HS-27A (cell line): ENCODE measurements around the gene ARHGAP6.
"Not testable (repeated sequence)": the region's sequence is repeated elsewhere in the genome, so short reads cannot be mapped to it uniquely, and the experiment has no call there.

Experiments
- DNase-seq: peaks from one replicate; pipeline ENCODE4 v3.0.0-alpha.2; 2012; ENCODE audit warnings: low read depth, missing footprints

Gene ARHGAP6

DNA sequence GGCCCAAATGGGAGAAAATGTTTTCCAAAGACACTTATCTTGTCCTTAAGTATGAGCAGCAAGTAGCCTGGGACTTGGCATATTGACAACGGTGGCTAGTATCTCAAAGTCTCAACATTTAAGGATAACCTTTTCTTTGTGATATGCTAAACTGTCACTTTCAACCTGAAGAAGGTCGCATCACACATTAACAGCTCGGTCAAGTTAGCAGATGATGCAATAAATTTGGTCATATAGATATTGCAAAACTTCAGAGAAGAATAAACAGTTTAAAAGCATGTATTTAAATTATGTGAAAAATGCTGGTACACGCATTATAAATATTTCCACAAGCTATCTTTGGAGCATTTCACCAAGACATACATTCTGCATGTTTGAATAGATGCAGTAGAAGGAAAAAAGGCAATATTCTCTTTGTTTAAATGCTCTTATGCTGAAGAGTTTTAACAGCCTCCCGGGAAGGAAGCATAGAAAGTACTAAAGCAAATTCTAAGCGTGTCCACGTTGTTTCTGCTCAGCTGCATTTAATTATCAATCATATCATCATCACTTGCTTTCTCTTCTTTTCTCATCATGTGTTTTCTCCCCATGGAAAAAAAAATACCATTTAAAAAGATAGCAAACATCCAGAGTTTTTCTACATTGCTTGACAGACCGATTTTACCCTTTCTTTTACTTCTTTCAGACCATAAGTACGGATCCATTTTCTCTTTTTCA lies 24.2 kb downstream of the ARHGAP6 start:
- DNase-seq = no peak

DNA sequence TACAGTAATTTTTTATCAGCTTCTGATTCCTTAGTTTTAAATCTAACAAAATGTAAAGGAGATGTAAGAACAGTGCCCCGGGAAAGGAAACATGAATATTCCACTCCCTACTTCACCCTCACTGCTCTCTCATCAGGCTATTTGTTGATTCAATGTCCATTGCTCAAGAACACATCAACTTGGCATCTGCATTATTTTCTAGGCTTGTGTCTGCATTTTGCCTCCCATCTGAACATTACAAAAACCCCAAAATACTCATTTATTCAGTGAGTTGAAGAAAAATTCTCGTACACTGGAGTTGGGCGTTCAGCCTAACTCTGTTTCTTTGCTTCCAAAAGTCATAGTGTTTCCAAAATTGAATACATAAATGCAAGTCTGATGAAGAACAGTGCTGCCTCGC lies 25.6 kb downstream of the ARHGAP6 start:
- DNase-seq = no peak

DNA sequence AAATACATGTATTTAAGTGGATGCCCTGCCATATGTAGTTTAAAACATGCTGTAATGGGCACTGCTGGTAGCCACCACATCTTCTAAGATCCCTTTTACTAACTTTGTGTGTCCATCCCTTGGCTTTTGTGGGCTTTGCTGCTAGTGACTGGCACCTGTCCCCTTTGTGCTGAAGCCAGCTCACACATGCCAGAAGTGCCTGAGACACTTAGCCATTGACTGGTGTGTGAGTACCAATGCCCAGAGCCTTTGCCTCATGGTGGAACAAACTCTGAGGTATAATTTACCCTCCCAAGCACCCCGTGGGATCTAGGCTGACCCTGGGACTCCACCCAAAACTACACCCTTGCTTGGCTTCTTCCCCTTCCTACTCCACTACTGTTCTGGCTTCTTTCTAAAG lies 33.0 kb downstream of the ARHGAP6 start:
- no peak for DNase-seq

DNA sequence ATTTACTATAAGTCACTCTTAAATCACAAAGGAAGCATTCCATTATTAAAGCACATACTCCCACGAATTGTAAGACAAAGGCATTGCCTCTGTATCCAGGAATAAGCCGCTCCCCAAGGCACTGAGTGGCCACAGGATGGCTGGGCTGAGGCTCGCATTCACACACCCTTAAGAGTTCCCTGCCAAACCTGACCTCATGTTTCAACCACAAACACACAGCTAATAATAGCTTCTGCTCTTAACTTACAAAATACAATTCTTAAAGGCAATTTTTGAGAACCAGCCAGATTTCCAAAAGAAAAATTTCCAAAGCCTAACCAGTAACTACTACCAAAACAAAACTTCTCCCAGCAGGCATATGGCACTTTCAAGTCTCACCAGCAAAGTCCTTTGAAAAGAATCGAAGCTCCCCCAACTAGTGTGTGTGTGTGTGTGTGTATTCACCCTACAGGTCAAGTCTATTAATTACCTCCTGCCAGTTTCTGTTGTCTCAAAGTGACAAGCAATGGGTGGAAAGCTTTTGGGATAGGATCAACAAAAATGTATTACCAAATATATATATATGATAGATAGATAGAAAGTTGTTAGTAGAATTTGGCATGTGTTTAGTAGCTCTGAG lies 36.0 kb downstream of the ARHGAP6 start:
- DNase-seq = no peak

DNA sequence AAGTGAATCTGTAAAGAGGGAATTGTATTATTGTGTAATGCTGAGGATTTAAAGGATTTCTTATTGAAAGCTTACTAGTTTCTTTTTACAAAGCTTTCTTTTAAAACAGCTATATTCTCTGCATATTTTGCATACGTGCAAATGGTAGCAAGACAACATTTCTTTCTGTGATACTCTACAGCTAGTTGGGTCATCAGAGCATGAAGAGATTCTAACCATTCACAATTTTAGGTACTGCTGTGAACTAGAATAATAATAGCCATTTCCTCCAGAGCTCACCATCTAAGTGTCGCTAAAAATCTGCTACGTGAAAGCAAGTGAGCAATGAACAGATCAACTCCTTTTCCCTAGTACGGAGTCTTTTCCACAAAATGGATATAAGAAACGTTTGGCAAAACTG lies 37.3 kb downstream of the ARHGAP6 start:
- DNase-seq = no peak

DNA sequence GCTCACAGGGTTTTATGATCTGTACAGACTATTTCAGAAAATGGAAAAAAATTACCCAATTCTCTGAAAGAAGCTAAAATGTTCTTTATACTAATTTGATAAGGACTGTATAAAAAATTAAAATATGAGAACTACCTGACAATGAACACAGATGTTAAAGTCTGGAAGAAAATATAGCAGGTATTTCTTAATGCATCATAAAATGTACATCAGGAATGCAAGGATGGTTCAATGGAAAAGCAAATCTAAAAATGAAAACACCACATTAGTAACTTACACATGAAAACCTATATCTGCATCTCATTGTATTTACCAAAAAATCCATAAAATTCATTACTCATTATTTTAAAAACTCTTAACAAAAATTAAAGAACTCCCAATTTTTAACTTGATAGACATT lies 39.4 kb downstream of the ARHGAP6 start:
- DNase-seq = no peak

DNA sequence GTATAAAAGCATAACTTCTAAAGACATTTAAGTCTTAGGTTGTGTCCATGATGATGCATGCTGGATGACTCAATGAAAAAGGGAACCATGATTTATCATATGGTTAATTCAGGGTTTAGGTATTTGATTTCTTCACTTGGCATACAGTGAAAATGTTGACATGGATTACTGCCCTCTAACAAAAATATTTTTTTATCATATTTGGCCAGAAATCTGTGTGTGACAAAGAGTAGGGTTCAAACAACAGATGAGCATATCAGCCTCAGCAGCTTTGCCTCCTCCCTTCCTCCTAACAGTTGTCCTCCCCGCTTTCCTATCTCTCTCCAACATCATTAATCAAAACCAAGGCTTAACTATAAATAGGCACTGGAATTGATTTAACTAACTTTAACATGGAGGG lies 46.3 kb downstream of the ARHGAP6 start:
- no peak for DNase-seq

DNA sequence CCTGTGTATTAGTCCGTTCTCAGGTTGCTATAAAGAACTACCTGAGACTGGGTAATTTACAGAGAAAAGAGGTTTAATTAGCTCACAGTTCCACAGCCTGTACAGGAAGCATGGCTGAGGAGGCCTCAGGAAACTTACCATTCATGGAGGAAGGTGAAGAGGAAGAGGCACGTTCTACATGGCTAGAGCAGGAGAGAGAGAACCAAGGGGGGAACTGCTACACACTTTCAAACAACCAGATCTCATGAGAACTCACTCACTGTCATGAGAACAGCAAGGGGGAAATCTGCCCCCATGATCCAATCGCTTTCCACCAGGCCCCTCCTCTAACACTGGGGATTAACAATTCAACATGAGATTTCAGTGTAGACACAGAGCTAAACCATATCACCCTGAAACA lies 51.5 kb downstream of the ARHGAP6 start:
- DNase-seq = not testable (repeated sequence)

DNA sequence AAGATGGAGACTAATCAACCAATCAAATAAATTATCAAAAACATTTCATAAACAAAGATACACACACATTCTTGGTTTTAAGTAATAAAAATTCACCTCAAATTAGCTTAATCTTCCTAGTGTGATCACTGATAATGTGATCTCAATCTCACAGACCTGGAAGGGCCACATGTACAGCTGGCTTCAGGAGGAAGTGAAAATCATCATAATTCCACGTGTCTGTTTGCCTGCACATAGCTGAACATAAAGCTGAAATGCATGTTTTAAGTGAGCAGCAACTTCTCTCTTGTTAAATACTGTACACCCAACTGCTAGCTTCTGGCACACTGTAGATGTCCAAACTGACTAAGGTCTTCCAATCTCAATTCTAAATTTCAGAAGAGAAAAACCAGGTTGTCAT lies 53.8 kb downstream of the ARHGAP6 start:
- DNase-seq = no peak

DNA sequence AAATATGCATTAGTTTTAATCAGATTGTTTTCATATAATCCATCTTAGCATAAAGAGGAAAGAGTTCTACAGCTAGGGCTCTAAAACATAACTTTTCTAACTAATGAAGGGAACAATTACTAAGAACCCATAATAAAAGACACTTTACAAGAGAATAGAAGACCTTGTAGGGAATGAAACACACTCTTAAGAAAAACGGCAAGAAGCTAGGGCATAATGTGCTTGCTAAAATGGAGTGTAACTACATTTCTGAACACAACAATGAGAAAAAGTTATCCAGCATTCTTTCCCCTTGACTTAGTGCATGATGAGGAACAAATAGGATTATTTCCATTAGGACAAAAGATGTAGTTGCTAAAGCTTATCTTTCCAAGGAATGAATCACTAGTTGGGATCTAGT lies 54.6 kb downstream of the ARHGAP6 start:
- DNase-seq = no peak

DNA sequence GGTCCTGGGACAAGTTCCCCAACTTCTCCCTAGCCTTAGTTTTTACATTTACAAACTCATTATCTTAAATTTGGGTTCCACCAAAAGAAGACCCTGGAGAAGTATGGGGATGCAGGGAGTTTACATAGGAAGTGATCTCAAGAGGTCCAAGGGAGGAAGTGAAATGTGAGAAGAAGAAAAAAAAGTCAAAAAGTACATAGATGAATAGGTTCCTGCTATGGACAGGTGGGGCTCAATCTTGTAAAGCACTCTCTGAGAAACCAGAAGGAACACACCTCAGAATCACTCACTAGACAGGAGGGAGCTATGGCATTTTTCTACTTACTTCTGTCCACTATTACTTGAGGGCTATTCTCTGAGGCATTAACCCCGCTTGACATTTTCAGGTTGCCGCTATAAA lies 56.6 kb downstream of the ARHGAP6 start:
- no peak for DNase-seq

DNA sequence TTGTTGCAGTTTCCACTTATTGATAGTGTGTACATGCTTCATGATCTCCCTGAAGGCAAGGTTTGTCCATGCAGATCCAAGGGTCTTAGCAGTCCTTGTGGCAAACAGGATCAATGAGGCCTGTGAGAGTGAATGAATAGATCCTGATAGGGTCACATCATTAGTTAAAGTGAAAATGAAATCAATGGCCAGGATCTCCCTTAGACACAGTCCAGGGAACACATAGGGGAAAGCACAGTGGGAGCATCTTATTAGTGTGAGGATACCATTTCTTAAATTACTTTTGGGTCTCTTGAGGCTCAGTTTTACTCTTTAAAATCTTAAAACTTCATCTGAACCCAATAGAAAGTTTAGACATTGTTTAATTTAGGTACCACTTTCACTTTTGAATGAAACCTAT lies 59.3 kb downstream of the ARHGAP6 start:
- no peak for DNase-seq

DNA sequence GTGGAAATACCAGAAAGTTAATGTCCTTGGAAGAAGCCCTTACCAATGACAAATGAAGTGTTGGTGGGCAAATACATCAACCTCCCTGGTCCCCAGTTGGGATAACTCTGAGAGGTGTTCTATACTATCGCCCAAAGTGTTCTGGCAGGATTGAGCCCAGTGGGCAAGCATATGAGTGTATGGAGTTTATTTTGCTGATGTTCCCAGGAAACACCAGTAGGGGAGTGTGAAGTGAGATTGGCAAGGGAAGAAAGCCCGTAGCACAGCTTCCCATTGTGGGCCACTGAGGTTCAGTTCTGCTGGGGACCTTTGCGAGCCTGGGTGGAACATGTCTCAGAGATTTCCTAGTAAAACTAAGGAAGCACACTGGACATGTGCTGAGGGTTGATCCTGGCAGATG lies 65.1 kb downstream of the ARHGAP6 start:
- no peak for DNase-seq

DNA sequence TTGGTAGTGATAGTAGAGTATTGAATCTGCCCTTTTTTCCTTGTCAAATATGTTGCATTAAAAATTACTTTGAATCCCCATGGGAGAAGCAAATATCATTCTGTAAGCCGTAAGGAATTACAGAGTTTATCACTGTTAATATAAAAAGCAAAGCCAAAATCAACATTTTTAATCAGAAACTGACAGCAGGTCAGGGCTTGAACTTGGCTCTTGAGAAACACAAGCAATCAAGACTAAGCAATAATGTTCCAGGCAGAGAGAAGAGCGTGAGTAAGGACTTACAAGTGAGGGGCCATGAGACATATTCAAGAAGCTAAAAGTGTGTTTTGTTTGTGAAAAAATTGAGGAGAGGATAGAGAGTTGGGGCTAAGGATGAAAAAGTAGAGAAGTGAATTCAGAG lies 68.2 kb downstream of the ARHGAP6 start:
- DNase-seq = no peak

DNA sequence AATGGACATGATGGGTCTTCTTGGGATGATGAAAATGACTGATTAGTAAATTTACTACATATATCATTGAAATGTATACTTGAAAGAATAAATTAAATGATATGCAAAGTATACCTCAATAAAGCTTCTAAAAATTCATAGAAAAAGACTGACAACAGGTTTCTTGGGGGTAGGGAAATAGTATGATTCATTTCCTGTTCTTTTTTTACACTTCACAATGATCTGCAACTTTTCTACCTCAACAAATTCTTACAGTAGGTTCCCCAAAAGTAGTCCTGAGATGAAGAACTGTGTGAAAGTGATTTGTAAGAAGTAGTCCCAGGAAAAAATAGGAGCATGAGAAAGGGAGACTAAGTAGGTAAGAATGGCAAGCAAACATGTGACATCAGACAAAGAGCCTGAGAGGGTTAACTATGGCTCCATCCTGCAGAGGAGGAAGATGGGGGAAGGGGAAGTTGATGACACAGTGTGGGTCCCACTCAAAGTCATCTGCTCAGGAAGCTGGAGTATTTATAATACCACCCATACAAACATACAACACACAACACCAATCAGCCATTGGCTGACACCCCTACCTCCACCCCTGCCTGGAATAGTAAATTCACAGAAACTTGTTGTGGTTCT lies 73.9 kb downstream of the ARHGAP6 start:
- DNase-seq = no peak

DNA sequence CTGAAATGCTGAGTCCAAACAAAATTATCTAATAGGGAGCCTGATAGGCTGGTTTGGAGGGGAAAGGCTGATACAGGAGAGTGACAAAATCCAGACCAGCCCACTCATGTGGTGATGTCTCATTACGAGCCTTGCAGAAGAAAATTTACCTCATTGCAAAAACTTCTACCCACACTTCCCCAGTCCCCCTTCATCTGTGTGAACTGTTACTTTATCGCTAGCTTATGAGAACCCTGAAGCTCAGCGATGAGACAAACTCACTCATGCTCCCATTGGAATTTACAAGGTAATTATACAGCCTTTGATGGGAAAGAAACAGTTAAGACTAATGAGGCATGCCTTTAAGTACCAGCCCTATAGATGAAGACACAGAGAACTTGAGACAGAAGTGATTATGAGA lies 76.1 kb downstream of the ARHGAP6 start:
- no peak for DNase-seq

DNA sequence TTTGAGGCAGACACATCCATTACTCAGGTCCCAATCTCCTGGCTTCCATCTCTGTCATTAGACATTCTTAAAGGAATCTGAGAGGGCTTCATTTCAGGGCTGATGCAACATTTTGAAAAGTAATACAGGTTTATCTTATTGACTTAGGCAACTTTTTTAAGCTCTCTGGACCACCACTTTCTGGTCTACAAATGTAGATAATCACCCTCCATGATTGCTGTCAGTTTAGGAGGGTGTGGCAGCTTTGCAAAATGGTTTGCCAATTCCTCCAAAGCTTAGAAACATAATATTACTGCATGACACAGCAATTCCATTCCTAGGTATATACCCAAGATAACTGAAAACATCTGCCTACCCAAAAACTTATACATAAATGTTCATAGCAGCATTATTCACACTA lies 77.6 kb downstream of the ARHGAP6 start:
- no peak for DNase-seq

DNA sequence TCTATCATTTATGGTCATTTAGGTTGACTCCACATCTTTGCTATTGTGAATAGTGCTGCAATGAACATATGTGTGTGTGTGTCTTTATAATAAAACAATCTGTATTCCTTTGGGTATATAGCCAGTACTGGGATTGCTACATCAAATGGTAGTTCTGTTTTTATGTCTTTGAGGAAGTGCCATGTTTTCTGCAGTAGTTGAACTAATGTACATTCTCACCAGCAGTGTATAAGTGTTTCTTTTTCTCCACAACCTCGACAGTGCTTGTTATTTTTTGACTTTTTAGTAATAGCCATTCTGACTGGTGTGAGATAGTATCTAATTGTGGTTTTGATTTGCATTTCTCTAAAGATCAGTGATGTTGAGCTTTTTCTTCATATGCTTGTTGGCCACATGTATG lies 80.5 kb downstream of the ARHGAP6 start:
- DNase-seq = no peak

DNA sequence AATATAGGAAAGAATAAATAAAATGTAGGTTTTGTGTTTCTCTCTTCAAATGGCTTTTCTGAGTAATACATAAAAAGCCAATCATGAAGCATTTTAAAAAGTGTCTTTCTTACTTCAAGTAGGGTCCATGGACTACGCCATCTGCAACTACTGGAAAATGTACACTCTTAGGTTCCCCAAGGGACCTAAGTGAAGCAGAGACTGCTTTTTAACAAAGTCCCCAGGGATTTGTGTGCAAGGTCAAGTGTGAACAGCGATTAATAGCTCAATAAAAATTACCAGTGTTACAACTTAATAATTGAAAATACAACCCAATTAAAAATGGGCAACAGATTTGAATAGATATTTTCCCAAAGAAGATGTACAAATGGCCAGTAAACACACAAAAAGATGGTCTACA lies 84.9 kb downstream of the ARHGAP6 start:
- DNase-seq = no peak

DNA sequence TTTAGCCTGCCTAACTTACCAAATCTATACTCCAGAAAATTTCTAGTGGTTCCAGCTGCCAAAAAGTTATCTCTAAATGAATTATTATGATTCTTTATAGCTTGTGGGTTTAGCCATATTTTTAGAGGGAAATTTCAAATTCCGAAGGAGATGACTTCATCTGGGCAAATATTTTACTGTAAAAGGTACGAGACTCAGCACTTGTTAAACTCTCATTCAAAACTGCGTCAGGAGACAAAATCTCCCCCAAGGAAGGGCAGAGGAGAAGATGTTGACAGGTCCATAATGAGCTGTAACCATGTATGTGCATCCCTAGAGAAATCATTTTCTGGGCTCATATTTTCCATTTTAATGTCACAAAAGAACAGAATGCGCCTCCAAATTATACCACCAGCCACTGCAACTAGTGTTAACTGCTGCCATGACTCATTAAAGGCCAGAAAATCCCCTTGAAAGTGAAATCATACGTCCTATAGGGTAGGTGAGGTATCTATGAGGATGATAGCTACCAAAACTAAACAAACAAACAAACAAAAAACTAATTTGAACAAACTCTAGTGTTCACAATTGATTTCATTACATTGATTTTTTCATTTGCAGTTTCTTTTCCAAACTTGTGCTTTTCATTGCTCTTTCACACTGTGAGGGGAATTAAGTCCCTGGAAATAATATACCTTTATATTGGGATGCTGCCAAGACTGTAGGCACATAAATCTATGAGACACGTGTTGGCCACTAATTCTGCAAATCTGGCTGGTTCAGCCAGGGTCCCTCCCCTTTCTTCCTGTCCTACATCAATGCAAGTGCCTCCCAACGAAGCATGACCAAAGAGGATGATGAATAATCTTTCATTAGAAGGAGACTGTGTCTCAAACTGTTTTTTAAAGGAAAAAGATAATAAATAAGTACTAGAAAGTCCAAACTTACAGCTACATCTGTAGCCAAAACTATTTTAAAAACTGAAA lies 85.8 kb downstream of the ARHGAP6 start:
- DNase-seq = no peak

DNA sequence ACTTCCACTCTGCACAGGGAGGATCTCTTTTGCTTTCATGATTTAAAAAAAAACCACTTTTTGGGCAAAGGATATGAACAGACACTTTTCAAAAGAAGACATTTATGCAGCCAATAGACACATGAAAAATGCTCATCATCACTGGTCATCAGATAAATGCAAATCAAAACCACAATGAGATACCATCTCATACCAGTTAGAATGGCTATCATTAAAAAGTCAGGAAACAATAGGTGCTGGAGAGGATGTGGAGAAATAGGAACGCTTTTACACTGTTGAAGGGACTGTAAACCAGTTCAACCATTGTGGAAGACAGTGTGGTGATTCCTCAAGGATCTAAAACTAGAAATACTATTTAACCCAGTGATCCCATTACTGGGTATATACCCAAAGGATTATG lies 87.4 kb downstream of the ARHGAP6 start:
- DNase-seq = not testable (repeated sequence)

DNA sequence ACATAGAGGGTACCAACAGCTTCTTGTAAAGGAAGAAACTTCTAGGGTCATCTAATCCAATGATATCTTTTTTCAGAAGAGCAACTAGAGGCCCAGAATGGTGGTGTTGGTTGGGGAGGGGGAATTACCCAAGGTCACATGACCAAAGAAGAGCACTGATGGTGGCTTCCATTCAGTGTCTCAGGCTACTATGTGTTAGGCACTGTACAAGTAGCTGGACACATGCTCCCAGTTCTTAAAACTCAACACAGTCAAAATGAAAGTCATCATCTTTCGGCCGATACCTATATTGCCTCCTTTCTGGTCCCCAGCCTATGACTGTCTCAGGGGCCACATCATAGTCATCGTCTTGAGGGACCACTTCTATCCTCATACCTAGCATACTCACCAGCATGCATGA lies 88.1 kb downstream of the ARHGAP6 start:
- DNase-seq = no peak

DNA sequence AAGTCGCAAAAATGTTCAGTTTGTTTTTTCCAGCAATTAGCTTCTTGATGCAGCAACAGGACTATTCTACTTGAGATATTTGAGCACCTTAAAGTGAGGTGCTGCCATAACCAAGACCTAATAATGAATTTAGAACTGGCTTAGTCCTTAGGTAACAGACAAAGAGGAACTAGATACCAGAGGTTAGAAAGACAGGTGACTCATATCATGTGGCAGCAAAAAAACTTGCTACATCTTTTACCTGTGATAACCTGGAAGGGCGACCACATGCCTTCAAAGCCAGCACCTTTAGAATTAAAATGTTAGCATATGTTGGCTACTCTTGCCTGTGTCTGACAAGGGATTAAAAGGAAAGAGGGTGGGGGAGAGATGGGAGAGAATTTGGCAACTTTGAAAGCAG lies 90.4 kb downstream of the ARHGAP6 start:
- no peak for DNase-seq
